NCI-H1436 treated with DMSO at 0.1 percent for 48 hours (cell line): ENCODE measurements around the gene SLC7A6.

Source experiments
- DNase-seq: peaks from one replicate; lab custom pipeline; 2025; lab: John Stamatoyannopoulos, UW

SLC7A6 gene

DNA sequence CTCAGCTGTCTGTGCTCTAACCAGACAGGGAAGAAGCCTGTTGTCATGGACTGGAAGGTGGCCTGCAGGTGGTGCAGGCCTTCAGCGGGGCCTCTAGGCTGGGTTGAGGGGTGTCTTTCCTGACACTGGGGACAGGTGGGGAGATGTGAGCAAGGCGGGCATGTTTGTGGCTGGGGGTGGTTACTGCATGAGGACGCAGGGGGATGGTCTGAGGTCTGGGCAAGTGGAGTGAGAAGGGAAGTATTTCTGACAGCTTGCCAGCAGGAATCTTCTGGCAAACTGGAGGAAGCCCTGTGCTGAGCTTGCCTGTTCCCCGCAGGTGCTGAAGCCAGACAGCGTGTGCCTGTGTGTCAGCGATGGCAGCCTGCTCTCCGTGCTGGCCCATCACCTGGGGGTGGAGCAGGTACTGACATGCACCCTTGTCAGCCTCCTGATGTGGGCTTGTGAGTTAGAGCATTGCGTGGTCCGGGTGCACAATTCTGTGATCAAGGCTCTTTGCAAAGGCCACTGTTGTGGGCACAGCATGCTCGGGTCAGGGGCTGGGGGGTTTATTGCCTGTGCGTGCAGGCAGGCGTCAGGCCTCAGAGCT lies 82.7 kb downstream of the SLC7A6 start:
- no peak for DNase-seq

DNA sequence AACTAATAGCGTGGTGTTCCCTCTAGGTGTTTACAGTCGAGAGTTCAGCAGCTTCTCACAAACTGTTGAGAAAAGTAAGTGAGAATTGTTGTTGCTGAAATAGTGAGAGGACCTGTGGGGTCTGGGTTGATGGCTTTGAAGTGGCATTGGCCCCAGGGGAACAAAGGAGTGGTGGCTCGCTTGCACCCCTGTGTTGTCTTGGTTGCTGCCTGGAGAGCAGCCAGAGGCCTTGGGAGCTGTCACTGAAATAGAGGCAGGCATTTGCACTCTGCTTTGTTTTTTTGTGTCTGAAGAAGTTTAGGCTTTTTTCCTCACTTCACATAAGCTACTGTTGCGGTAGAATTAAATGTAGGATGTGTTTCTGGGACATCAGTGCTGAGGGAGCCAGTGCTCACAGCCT lies 83.3 kb downstream of the SLC7A6 start:
- no peak for DNase-seq

DNA sequence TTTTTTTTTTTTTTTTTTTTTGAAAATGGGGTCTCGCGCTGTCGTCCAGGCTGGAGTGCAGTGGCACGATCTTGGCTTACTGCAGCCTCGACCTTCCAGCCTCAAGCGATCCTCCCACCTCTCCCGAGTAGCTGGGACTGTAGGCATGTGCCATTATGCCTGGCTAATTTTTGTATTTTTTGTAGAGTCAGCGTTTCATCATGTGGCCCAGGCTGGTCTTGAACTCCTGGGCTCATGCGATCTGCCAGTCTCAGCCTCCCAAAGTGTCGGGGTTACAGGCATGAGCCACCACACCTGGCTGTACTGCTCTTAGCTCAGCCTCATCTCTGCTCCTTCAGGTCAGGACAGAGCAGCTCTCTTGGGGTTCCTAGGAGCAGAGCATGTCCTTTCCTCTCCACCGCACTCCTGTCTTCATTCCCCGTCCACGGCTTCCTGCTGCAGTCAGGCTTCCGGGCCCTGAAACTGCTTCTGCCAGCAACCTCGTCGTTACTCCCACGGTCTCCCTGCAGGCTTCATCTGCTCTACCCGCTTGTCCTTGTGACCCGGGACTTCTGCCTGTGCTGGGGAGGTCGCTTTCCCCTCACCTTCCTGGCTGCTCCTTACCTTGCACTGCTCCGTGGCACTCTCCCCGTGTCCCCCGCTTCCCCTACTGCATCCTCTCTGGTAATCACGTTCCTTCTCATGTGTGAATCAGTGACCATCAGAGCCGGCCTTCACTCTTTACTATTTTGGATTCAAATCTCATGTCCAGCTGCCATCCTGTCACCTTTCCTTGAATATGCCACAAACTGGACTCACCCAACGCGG lies 84.5 kb downstream of the SLC7A6 start:
- DNase-seq, result no peak

DNA sequence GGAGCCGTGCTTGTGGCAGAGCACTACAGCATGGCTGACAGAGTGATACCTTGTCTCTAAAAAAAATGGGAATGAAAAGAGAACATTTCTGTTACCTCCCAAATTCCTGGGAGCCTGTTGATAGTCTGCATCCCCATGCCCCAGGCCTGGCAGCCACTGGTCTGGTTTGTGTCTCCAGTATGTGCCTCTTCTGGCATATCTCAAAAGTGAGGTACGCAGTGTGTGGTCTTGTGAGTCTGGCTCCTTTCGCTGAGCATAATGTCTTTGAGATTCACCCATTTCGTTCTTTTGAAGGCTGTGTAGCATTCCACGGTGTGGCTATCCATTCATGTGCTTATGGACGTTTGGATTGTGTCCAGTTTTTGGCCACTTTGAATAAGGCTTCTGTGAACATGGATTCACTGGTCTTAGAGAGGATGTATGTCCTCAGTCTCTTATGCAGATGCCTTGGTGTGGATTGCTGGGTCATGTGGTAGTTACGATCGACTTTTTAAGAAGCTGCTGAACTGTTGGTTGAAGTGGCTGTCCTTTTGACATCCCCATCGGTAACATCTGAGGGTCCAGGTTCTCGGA lies 85.6 kb downstream of the SLC7A6 start:
- no peak for DNase-seq

DNA sequence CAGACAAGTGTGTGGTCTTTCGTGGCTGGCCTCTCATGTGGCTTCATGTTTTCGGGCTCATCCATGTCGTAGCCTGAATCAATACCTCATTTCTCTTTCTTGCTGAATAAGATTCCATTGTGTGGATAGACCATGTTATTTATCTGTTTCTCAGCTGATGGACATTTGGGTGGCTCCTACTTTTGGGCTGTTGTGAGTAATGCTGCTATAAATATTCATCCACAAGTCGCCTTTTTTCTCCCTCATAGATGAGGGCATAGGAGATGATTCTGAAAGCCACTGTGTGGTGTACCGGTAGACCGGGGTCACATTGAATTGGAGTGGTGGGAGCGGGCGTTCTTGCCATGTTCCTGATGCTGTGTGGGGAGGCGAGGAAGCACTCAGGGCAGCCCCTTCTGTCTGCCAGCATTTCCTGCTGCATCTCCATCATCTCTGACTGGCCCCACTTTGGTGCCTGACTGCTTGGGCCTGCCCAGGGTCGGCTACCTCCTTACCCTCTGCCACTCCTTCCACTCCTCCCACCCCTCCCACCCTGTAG lies 86.6 kb downstream of the SLC7A6 start:
- no peak for DNase-seq
